IPS-NIHi11 (cell line): ENCODE data around the gene TRIM65.
"Not testable (repeated sequence)": the region's sequence is repeated elsewhere in the genome, so short reads cannot be mapped to it uniquely, and the experiment has no call there.

Source experiments
- DNase-seq: peaks from one replicate; pipeline ENCODE4 v3.0.0; 2012; ENCODE audit warnings: mixed read lengths, low spot score

TRIM65 gene

DNA sequence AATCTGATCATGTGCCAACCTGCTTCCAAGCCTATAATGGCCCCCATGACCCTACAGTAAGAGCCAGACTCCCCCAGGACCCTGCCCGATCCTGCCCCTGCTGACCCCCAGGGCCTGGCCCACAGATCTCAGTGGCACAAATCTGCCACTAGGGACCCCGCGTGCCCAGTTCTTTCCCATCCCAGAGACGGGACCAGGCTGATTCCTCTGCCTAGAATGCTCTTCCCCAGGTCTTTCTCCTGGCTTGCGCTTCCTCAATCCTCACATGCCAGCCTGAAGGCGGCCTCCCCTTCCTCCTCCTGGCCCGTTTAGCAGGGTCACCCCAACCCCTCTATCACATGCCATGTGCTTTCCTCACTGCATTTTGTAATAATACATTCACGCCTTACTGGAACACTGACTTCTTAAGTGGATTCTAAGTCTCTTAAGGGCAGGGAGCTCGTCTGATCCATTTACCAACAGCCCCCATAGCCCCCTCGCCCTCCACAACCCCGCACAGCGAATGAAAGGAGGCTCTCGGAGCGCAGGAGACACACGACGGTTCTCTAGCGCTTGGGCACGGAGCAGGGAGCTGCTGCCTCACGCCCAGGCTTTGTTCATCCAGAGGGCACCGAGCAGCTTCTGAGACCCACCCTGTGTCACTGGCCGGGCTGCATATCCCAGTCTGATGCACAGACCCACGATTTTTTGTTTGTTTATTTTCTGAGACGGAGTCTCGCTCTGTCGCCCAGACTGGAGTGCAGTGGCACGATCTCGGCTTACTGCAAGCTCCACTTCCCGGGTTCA lies 1.2 kb downstream of the TRIM65 start:
- peak; percentile 80 for DNase-seq

- DNase-seq = no peak
Measured at GRCh38 chr17:75894049-75894733, 2.6 kb downstream of the TRIM65 start.

- DNase-seq = no peak
Measured at GRCh38 chr17:75893305-75894048, 3.3 kb downstream of the TRIM65 start.

GRCh38 chr17:75892556-75893224 lies 4.1 kb downstream of the TRIM65 start:
- DNase-seq = no peak

DNA sequence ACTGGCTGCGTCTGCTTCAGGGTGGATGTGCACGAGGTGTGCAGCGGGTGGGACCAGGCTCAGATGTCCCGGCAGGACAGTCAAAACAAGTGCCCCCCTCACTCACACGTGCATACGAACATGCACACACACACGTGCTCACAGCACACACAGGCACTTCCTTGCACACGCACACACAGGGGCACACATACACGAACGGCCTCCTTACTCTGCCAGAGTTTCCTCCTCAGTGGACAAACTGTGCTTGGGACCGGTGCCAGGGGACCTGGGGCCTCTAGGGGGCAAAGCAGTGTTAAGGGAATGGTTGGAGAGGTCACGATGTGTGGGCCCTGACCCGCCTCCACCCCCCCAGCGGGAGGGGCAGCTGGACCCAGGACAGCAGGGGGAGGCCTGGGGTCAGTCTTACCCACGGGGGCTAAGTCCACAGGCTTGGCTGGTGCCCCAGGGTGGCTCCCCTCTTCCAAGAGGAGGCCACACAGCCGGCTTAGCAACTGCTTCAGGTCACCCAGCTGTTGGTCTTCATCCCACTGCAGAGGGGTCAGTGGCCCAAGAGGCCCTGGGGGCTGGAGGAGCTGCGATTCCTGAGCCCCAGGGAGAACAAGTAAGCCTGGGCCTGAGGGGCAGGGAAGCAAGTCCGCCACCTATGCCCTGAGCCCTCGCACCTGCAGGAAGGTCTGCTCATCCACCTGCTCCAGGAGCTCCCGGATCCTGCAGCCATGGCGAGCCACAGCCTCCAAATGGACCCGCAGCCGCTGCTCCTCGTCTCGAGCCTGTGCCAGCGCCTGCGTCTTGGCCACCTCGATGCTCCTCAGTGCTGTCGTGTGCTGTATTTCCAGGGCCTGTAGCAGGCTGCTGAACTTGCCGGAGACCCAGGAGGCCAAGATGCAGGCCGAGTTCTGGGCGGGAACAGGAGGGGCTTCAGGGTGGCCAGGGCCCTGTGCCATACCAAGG lies 4.9 kb downstream of the TRIM65 start:
- no peak for DNase-seq

- DNase-seq = no peak
Measured at GRCh38 chr17:75891022-75891604, 5.6 kb downstream of the TRIM65 start.

GRCh38 chr17:75889454-75889853 lies 7.3 kb downstream of the TRIM65 start:
- DNase-seq = no peak

DNA sequence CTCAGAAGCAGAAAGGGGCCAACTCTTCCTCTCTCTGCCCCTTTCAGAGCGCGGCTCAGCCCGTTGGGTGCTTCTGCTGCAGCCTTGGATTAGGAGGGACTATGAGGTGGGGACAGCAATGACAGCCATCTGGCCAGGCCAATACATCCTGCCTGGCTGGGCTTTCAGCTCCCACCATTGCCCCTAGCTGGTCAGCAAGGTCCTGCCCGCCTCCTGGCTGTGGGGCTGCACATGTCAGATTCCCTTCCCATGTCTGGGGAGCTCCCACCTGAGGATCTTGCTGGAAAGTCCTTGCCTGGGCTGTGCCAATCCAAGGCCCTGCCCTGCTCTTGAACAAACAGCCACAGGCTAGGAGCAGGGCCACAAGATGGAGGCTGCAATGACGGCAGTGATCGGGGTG lies 8.3 kb downstream of the TRIM65 start:
- DNase-seq = no peak

GRCh38 chr17:75885860-75886259 lies 10.9 kb downstream of the TRIM65 start:
- not testable (repeated sequence) for DNase-seq

DNA sequence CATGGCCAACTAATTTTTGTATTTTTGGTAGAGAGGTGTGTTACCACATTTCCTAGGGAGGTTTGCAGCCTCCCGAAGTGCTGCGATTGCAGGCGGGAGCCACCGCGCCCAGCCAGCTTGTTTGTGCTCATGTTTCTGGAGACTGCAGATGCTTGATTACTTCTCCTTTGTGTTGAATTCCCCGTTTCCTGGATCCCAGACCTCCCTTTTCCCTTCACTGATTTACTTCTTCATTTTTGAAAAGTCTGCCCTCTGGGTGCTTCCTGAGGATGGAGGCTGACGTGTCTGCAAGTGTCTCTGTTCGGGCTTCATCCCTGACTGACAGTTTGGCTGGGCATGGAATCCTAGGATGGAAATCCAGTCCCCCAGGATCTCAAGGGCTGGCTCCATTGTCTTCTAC lies 11.3 kb downstream of the TRIM65 start:
- no peak for DNase-seq

GRCh38 chr17:75881678-75882454 lies 14.9 kb downstream of the TRIM65 start:
- no peak for DNase-seq

DNA sequence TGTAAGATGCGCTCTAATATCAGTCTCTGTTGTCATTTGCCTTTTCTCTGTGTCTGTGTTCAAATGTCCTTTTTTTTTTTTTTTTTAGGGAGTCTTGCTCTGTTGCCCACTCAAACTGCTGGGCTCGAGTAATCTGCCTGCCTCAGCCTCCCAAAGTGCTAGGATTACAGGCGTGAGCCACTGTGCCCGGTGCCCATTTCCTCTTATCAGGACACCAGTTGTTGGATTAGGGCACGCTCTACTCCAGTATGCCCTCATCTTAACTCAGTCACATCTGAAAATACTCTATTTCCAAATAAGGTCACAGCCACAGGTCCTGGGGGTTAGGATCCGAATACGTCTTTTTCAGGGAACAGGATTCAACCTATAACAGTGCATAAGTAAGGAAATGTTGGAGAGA lies 16.5 kb downstream of the TRIM65 start:
- no peak for DNase-seq

- DNase-seq = peak; percentile 64
Measured at GRCh38 chr17:75878174-75878998, 18.4 kb downstream of the TRIM65 start, which contains the start of gene TRIM47. TRIM47 (minus strand) TSS chr17:75878581; CDS start chr17:75878548, 33 bp downstream.

DNA sequence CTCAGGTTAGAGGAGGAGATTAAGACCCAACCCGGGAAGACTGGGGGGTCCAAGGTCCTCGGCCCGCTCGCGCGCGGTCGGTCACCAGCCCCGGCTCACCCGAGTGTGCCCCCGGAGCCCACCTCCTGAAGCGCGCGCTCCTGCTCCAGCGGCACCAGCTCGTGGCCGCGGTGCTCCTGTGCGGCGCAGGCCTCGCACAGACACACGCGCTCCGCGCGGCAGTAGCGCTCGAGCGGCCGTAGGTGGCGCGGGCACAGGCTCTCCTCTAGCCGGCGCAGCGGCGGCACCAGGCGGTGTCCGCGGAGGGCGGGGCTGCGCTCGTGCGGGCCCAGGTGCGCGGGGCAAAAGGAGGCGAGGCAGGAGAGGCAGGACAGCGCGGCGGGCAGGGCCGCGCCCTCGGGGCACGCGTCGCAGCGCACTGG lies 19.0 kb downstream of the TRIM65 start:
- DNase-seq = peak; percentile 85

- DNase-seq = peak; percentile 47
Measured at GRCh38 chr17:75876938-75877751, 19.6 kb downstream of the TRIM65 start.

GRCh38 chr17:75876190-75876937 lies 20.4 kb downstream of the TRIM65 start:
- peak; percentile 76 for DNase-seq

GRCh38 chr17:75875940-75876189 lies 20.9 kb downstream of the TRIM65 start:
- DNase-seq = no peak
